Astrocyte of the cerebellum (primary cell): ENCODE data around the gene TRABD2B.
A peak's percentile ranks its signal among the peaks of the same experiment; 100 is the strongest.

ENCODE experiments used
- DNase-seq: peaks from one replicate; pipeline ENCODE4 v3.0.0-alpha.2; 2011; ENCODE audit warnings: low read depth
- H3K4me3 ChIP-seq: 2 replicates; pipeline ENCODE4 v1.5.1; 2011; ENCODE audit warnings: mild to moderate bottlenecking, low read depth, low read length, moderate library complexity
- CTCF ChIP-seq: IDR thresholded peaks from 2 replicates; pipeline ENCODE4 v1.5.1; 2012; ENCODE audit warnings: low read length, low read depth, moderate library complexity, mild to moderate bottlenecking; ENCODE audit errors: missing control alignments
- in situ Hi-C: cut with HindIII; loops from 2 replicates; pipeline ENCODE4 v1.10.0; 2017; ENCODE audit warnings: low sequenced_read_pairs

Gene TRABD2B

GRCh38 chr1:48001696-48002095 is 4.5 kb upstream of the TRABD2B start:
- DNase-seq, result no peak

GRCh38 chr1:48000883-48001282 is 3.7 kb upstream of the TRABD2B start:
- no peak for DNase-seq
- TF ChIP-seq CTCF, result no peak
- in situ Hi-C loops, result no loop called here
- H3K4me3 ChIP-seq, result no peak overlapping the region

More at GRCh38 chr1:48001696-48002095, 4.5 kb upstream of the TRABD2B start:
- TF ChIP-seq CTCF, result no peak
- in situ Hi-C loops, result no loop called here
- H3K4me3 ChIP-seq, result no peak overlapping the region

- no peak for DNase-seq
- no peak for TF ChIP-seq CTCF
- in situ Hi-C loops, result no loop called here
- no peak overlapping the region for H3K4me3 ChIP-seq
Measured at GRCh38 chr1:47999097-47999496, 1.9 kb upstream of the TRABD2B start.

- in situ Hi-C loops, result no loop called here
- no peak for TF ChIP-seq CTCF
- no peak for DNase-seq
- no peak overlapping the region for H3K4me3 ChIP-seq
Measured at GRCh38 chr1:47998396-47998990, 1.3 kb upstream of the TRABD2B start.

- peak overlapping the region; percentile 41 for H3K4me3 ChIP-seq
- DNase-seq, result no peak
- in situ Hi-C loops, result no loop called here
- TF ChIP-seq CTCF, result no peak
Measured at GRCh38 chr1:47996406-47997226, 569 bp downstream of the TRABD2B start.

- in situ Hi-C loops, result no loop called here
- no peak overlapping the region for H3K4me3 ChIP-seq
- no peak for TF ChIP-seq CTCF
- DNase-seq, result no peak
Measured at GRCh38 chr1:47996060-47996405, 1.2 kb downstream of the TRABD2B start.
